ENCODE measurements around the gene TOMM5.

TOMM5 gene

DNA sequence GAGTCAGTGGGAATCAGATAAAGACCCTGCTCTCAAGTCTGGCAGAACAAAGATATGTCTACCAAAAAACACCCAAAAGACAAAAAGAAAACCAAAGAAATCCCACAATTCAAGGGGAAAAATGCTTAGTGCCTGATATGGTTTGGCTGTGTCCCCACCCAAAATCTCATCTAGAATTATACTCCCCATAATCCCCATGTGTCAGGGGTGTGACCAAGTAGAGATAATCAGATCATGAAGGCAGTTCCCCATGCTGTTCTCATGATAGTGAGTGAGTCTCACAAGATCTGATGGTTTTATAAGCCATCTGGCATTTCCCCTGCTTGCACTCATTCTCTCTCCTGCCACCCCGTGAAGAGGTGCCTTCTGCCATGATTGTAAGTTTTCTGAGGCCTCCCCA, 29.6 kb downstream of the TOMM5 start:
- DNase-seq (ENCODE audit: low spot score) = no peak

DNA sequence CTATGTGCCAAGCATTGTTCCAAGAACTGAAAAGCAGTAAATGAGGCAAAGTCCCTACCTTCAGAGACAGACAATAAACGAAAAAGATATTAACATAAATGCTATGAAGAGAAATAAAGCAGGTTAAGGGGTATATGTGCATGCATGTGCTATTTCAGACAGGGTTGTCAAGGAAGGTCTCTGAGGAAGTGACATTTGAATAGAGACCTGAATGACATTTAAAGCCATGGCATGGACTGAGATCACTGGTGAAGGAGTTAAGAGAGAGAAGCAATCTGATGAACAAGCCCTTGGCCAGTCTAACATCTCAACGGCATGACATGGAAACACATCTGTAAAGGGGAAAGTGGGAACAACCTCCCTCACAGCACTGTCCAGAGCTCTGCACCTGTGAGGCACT, 30.7 kb downstream of the TOMM5 start:
- no peak for DNase-seq (ENCODE audit: low spot score)

DNA sequence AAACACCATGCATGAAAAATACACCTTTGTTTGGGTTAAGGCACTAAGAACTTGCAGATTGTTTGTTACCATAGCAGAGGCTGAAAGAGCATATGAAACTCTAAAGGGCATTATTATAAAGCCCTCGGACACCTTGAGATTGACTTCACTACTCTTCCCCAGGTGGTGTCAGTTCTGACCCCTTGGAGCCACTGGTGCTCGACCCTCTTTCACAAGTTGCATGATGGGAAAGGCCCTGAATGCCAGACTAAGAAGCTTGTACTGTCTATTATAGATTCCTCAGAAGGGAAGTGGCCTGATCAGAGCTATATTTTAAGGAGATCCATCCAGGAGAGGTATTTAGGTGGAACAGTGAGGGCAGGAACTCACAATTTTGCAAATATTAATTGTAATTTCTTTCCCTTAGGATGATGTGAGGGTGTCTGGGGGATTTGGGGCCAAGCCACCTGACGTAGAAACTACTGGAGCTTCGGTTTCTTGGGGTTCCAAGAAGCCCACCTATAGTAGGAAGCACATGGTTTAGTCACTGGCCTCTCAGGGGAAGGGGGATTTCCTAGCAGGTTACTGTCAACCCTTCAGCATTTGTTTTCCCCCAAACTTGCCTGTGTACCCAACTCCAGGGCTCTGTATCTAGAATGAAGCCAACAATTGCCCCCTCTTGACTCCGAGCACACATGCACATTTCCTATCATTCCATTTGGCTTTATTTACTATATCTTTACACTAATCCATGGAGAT, 32.4 kb downstream of the TOMM5 start:
- DNase-seq (ENCODE audit: low spot score) = no peak

DNA sequence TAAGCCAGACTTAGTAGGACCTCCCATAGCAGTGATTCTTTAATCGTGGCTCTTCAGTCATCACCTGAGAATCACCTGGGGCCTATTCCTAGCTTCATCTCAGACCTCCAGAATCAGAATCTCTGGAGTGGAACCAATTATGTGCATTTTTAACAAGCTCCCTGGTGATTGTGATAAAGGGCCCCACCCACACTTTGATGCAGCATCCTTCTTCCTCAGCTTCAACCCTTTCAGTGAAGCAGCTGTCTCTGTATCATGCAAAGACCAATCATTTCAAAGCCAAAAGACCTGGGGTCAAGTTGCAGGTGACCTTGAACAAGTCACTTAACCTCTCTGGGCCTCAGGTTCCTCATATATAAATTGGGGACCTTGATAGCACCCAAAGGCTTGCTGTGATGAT, 33.3 kb downstream of the TOMM5 start:
- DNase-seq (ENCODE audit: low spot score) = no peak

DNA sequence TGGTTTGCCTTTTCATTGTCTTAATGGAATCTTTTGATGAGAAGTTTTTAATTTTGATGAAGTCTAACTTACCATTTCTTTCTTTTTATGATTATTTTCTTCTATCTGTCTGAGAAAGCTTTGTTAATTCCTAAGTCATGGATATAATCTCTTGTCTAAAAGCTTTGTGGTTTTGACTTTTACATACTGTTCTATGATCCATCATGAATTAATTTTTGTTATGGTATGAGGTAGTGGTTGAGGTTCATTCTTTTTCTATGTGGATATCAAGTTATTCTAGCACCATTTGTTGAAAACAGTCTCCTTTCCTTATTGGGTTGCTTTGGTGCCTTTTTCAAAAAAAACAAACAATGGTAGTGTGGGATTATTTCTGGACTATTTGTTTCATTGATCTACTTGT, 36.6 kb downstream of the TOMM5 start:
- no peak for DNase-seq (ENCODE audit: low spot score)

DNA sequence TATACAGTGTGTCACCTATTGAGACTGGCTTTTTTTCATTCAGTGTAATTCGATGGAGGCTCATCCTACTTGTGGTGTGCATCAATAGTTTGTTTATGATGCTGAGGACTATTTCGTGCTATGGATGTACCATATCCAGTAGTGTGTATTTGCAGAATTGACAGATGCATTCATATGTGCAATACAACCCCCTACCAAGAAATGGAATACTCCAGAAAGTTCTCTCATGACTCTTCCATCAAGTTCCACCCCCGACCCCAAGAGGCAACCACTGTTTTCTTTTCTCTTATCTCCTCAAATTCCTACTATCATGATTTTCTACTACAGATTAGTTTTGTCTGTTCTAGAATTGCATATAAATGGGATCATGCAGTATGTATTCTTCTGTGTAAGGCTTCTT, 38.1 kb downstream of the TOMM5 start:
- DNase-seq (ENCODE audit: low spot score) = no peak

DNA sequence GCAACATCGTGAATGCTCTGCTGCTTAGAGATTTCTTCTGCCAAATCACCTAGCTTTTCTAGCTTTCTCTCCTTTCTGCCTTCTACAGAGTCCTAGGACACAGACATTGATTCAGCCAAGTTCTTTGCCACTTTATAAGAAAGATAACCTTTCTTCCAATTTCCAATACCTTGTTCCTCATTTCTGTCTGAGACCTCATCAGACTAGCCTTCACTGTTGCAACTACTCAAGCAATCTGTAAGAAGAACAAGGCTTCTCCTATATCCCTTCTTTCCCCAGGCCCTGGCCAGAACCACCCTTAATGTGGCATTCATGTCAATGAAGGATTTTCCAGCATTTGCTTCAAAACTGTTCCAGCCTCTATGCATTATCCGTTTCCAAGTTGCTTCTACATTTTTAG, 40.5 kb downstream of the TOMM5 start:
- no peak for DNase-seq (ENCODE audit: low spot score)

DNA sequence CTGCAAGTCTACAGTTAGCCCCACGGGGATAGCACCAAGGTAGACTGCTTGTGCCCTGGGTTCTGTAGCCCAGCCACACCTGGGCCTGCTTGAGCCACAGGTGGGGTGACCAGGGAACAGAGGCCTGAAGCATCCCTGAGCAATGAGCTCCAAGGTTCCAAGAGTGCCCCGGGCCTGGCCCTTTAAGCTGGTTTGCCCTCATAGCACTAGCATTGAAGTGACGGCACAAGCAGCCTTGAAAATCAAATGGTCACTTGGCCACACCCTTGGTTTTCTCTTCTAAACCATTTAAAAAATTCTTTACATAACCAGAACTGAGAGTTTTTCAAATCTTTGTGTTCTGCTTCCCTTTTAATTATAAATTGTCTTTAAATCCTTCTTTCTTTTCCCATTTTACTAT, 40.9 kb downstream of the TOMM5 start:
- no peak for DNase-seq (ENCODE audit: low spot score)

DNA sequence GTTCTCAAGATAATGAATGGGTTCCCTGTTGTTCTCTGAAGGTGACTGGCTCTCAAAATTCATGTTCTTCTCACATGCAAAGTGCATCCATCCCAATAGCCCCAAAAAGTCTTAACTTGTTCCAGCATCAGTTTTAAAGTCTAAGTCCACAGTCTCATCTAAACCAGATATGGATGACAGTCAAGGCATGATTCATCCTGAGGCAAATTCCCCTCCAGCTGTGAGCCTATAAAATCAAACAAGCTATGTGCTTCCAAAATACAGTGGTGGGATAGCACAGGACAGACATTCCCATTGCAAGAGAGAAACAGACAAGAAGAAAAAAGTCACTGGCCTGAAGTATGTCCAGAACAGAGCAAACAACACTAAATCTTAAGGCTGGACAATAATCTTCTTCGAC, 41.6 kb downstream of the TOMM5 start:
- no peak for DNase-seq (ENCODE audit: low spot score)

DNA sequence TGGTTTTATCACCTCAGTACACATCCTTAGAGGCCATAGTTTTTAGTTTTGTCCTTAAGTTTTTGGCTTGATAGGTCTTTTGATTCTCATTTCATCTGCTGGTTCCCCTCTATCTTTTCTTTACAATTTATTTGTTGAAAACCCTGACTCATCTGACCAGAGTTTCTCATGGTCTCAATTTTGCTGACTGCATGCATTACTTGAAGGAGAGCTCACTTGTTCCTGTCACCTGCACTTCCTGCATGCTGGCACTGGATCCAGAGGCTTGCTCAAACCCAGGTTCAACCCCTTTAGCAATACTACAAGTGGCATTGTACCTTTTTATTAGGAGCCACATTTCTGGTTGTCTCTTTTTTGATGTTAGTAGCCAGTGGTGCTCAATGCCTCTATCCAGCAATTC, 42.9 kb downstream of the TOMM5 start:
- DNase-seq (ENCODE audit: low spot score) = no peak

DNA sequence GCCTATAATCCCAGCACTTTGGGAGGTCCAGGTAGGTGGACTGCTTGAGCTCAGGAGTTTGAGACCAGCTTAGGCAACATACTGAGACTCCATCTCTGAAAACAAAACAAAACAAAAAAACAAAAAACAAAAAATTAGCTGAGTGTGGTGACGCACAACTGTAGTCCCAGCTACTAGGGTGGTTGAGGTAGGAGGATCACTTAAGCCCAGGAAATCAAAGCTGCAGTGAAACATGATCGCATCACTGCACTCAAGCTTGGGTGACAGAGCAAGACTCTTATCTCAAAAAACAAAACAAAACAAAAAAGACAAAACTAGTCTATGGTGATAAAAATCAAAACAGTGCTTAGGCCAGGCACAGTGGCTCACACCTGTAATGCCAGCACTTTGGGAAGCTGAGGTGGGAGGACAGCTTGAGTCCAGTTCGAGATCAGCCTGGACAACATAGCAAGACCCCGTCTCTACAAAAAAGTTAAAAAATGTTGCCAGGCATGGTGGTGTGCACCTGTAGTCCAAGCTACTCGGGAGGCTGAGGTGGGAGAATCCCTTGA, 45.0 kb downstream of the TOMM5 start:
- DNase-seq (ENCODE audit: low spot score) = no peak

DNA sequence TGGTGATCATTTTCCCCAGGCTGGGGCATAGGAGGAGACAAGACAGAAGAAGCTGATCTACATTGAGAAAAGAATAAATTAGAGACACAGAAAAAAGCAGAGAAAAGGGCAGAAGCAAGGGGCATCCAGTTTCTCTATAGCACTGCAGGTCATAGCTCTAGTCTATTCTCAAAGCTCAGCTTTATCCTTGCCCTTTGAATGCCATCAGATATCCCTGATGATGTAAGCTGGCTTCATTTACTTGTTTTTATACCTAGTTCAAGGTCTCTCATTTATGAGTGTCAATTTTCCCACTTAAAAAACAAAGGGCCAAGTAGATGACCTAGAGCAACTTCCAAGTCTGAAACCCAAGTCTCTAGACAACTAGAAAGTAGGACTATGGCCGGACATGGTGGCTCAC, 48.9 kb downstream of the TOMM5 start:
- no peak for DNase-seq (ENCODE audit: low spot score)

DNA sequence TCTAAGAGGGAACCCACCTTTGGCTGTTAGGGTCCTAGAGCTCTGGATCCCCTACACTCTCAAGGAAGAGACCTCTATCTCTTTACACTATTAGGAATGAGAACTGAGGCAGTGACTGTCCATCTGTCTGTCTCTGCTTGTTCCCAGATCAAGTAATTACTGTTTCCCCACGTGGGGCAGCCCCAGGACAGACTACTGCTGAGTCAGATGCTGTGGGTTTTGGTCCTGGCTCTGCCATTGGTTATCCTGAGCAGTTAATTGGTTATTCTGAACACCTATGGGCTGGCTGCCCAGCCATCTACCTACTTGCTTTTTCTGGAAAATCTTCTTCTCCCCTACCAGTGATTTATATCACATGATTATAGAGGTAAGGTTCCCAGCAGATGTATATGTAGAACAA, 49.5 kb downstream of the TOMM5 start:
- no peak for DNase-seq (ENCODE audit: low spot score)

DNA sequence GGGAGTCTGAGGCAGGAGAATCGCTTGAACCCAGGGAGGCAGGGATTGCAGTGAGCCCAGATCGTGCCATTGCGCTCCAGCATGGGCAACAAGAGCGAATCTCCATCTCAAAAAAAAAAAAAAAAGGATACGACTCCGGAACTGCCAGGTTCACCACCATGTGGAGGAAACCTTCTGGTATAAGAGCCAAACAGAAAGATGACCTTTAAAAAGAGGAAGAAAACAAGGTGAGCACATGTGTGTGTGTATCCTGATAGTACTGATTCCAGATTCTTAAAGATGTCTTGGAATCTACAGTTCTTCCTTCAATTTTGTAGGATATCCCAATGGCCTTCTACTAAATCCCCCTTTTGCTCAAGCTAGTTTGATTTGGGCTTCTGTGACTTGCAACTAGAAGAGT, 49.9 kb downstream of the TOMM5 start:
- no peak for DNase-seq (ENCODE audit: low spot score)

DNA sequence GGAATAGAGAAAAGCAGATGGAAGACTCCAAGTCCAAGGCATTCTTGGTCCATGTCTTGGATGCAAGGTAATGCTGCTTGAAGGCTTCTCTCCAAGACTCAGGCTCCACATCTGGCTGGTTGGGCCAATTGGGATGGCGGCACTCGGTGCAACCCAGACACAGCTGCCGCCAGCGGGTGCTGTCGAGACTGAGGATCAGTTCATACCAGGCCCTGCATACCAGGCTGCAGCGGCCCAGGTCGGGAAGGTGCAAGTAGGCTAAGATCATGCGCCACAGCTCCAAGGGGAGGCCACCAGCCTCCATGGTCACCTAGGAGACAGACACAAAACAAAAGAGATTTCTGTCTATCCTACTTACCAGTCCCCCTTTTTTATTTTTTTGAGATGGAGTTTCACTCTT, 50.9 kb downstream of the TOMM5 start:
- DNase-seq (ENCODE audit: low spot score) = no peak

DNA sequence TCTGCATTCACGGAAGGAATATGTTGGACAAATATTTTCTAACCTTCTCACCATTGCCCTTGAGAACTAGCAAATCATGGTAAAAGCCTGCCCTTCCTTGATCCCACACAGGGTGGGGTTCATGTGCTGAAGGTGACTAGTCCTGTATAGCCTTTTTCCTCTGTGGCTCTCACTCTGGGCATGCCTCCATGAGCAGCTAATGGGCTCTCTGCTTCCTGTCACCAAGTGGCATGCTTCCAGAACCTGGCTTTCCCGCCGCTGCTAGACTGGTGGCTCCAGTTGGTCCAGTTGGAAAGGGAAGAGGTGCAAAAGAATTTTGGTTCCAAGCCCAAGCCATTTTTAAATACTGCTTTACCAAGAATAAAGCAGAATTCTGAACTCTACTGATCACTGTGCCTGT, 51.8 kb downstream of the TOMM5 start:
- DNase-seq (ENCODE audit: low spot score) = no peak

DNA sequence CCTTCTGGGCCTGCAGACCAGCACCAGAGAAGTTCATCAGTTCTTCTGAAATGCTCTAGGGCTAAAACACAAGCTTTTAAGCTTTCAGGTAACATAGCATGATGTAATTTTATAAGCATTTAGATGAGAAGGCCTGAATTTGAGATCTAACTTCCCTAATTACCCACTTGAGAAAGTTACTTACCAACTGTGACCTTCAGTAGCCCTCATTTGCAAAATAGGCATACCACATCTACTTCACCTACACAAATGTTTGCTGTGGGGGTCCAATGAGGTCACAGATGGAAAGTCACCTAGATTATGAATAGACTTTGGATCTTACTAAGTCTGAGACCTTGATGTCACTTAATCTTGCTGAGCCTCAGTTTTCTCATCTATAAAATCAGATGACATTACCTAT, 52.8 kb downstream of the TOMM5 start:
- no peak for DNase-seq (ENCODE audit: low spot score)
